GM21723 (cell line): ENCODE measurements around the gene FAM118B.
"Not testable (repeated sequence)": the region's sequence is repeated elsewhere in the genome, so short reads cannot be mapped to it uniquely, and the experiment has no call there.

ENCODE experiments used
- ATAC-seq: cut with Tn5 transposase; IDR thresholded peaks from one replicate; pipeline ENCODE4 v1.9.1; 2021; ENCODE audit warnings: mild to moderate bottlenecking, moderate library complexity; ENCODE audit not compliant: unreplicated experiment

The FAM118B gene

GRCh38 chr11:126216526-126217305 lies 5.1 kb downstream of the FAM118B start:
- ATAC-seq = no peak

DNA sequence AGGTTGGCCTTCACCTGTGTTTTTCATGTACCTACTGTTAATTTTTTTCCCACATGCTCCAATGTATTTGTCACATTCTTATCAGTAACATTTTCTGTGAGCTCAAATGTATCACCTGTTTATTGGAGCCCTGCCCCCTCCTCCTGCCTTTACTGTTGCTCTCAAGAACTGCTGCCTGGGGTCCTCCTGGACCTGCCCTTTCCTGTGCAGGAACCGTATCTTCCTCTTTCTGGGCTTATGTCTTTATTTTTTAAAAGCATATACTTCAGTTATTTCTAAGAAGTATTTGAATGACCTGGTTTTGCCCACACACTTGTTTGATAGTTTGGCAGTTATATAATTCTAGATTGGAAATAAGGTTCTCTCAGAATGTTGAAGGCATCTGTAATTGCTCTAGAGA lies 5.9 kb downstream of the FAM118B start:
- ATAC-seq = no peak

- no peak for ATAC-seq
Observed at GRCh38 chr11:126219547-126219946, 8.0 kb downstream of the FAM118B start.

GRCh38 chr11:126224647-126225294 lies 13.2 kb downstream of the FAM118B start:
- ATAC-seq = no peak

DNA sequence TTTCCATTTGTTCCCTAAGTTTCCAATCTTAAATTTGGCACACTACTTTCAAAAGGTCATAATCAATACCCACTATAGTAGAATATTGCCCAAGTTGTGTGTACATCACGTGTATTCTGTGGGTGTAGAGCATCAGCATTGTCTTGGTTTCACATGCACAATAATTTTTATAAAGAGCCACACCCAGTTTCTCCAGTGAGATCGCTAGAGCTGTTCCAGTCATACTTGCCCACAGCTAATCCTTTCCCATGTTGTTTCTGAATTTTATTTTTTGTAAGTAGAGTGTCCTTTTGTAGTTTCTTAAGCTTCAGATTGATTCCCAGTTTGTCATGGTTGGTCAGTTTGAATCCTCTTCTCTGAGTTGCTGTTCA lies 13.7 kb downstream of the FAM118B start:
- ATAC-seq = no peak

GRCh38 chr11:126226334-126227084 lies 14.9 kb downstream of the FAM118B start:
- no peak for ATAC-seq

- ATAC-seq = no peak
Observed at GRCh38 chr11:126229858-126230540, 18.4 kb downstream of the FAM118B start.

- no peak for ATAC-seq
Observed at GRCh38 chr11:126231725-126232459, 20.3 kb downstream of the FAM118B start.

- ATAC-seq = no peak
Observed at GRCh38 chr11:126232683-126233082, 21.1 kb downstream of the FAM118B start.

DNA sequence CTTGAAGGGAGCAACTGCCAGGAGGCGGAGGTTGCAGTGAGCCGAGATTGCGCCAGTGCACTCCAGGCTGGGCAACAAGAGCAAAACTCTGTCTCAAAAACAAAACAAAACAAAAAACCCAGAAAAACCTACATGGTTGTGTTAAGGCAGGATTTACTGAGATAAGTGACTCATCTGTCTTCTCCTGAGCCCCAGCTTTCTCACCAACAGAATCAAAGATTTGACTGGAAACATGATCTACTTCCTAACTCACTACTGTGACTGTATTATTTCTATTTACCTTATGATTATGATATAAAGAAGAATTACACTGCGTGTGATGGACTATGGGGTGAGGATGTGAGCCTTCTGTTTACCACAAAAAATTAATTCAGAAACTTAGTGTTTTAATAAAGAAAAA lies 21.8 kb downstream of the FAM118B start:
- ATAC-seq = no peak

DNA sequence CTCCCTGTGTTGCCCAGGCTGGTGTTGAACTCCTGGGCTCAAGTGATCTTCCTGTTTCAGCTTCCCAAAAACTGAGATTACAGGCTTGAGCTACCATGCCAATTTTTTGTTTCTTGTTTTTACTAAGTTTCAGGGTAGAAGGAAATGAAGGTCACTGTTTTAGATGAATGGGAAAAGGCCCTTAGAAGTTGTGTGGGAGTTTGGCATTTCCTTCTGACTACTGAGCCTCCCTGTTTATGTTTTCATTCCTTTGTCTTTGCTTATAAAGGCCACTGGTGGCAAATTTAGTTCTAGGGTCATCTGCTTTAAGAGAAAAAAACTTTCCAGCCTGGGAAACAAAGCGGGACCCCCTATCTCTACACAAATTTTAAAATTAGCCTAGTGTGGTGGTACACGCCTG lies 35.1 kb downstream of the FAM118B start:
- no peak for ATAC-seq

DNA sequence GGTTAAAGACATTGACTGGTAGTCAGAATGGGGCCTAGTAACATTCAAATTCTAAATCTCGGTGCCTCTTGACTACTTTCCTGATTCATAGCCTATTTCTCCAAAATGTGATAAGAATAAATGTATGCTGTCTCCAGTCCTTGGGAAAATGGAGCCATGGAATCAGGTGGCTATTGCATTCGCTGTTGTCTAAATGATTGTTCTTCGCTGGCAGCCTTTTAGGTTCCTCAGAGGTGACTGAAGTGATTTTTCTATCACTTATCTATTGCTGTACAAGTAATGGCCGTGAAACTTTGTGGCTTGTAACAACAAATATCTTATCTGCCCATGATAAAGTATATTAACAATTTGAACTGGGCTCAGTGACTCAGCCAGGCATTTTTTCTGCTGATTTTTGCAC lies 41.7 kb downstream of the FAM118B start:
- no peak for ATAC-seq

GRCh38 chr11:126254819-126255218 lies 43.2 kb downstream of the FAM118B start:
- no peak for ATAC-seq

DNA sequence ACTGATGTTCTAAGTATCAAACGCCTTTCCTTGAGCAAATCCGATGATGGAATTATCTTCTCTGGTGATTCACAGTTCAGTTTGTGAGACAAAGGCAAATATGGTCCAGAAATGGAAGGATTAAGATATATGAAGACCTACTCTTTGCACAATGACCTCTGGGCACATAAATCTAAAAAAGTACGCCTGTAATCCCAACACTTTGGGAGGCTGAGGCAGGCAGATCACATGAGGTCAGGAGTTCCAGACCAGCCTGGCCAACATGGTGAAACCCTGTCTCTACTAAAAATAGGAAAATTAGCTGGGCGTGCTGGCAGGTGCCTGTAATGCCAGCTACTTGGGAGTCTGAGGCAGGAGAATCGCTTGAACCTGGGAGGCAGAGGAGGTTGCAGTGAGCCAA lies 43.9 kb downstream of the FAM118B start:
- not testable (repeated sequence) for ATAC-seq

DNA sequence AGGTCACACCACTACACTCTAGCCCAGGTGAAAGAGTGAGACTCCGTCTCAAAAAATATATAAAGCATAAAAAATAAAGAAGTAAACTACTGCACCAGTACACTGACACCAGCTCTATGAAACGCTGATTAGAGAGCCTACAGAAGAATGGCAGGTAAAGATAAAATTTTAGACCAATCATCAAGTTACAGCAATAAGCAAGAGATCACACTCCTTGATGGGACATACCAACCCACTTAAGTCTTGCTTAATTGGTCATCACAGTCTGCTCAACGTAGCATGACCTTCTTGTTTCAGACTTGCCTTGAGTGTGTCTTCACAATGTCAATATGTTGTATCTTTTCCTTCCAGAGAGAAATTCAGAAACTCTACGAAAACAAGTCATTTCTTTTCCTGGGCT lies 44.6 kb downstream of the FAM118B start:
- ATAC-seq = no peak

DNA sequence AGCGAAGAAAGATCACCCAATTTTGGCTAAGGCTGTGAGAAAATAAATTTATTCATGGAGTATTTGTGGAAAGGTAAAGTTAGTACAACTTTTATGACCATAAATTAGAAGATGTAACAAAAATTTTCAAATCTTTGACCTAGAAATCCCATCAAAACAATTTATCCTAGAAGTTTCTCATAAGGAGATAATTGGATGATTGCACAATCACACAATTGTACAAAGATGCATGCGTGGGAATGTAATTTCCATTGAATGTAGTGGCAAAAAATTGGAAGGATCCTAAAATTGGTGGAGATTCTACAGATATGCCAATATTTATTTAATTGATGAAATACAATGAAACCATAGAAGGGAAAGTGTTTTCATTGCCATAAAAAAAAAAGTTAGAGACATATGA lies 45.6 kb downstream of the FAM118B start:
- ATAC-seq = no peak

DNA sequence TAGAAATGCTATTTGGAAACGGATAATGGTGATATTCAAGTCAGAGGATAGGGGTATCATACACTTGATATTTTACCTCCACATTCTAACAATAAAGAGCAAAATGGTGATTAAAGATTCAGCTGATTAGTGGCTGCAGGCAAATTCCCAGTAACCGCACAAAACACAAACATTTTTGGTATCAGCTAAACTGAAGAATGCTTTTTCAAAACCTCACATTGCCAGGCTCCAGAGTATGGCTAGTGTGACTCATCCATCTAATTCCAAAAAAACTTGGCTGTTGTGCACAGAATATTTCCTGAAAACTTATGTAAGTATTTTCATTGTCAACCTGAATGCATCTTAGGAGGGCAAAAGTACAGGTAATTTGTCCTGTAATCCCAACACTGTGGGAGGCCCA lies 46.2 kb downstream of the FAM118B start:
- no peak for ATAC-seq

GRCh38 chr11:126262216-126262615 lies 50.6 kb downstream of the FAM118B start:
- ATAC-seq = no peak

DNA sequence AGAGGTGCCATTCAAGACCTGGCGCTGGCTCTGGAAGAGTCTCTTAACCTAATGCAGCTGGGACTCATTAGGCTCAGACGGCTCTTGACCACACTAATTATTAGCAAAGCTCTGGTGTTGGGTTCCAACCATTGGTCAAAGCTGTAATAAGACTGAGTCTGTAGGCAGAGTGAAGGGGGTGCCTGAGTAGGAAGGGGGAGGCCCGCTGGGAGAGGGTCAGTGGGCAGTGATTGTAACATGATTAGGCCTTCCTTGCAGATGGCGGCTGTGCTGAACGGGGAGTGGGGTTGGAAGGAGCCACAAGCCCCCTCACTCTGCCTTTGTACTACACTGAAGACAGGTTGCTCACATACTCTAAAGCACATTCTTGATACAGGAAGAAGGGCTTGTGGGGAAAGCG lies 51.9 kb downstream of the FAM118B start:
- no peak for ATAC-seq

DNA sequence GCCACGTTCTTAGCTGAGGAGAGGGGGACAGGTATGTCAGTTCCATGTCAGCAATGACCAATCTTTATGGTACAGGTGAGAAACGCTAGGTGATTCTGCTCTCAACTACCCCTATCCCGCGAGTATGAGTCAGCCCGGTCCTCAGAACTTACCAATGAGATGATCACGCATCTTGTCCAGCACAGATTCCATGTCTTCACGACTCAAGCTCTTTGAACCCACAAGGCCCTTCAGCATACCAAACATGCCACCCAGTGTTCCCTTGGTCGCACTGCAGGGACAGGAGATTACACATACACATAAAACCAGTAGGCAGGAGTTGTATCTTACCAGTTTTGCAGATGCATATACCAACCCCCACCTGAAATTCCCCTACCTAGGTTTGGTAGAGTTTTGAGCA lies 54.2 kb downstream of the FAM118B start:
- no peak for ATAC-seq

GRCh38 chr11:126267650-126268049 lies 56.1 kb downstream of the FAM118B start:
- ATAC-seq = no peak
